Smooth muscle cell (in vitro differentiated cells): ENCODE results near the gene EIPR1. TPM values are rescaled to one million over a fixed set of nuclear protein-coding genes. Genes with fewer than 3 reads are reported as not detected.

Experiments used
- DNase-seq: peaks from one replicate; lab custom pipeline; 2025; ENCODE audit not compliant: unreplicated experiment; lab: John Stamatoyannopoulos, UW
- H2AFZ ChIP-seq: fragments of 200-600 bp; sonication (generic); 2 replicates; pipeline ENCODE4 v1.6.0; 2016; ENCODE audit warnings: antibody characterized with exemption, low read depth, mild to moderate bottlenecking
- H3F3A ChIP-seq: fragments of 200-600 bp; sonication (generic); 2 replicates; pipeline ENCODE4 v1.6.0; 2017; ENCODE audit warnings: antibody characterized with exemption, low read depth
- H3K27ac ChIP-seq: fragments of 200-600 bp; sonication (generic); 2 replicates; pipeline ENCODE4 v1.5.1; 2016; ENCODE audit warnings: low read depth, mild to moderate bottlenecking
- H3K27me3 ChIP-seq: fragments of 200-600 bp; sonication (generic); 2 replicates; pipeline ENCODE4 v1.6.1; 2016; ENCODE audit warnings: low read depth, mild to moderate bottlenecking
- H3K36me3 ChIP-seq: fragments of 200-600 bp; sonication (generic); 2 replicates; pipeline ENCODE4 v1.5.1; 2016; ENCODE audit warnings: low read depth
- H3K4me1 ChIP-seq: fragments of 200-600 bp; sonication (generic); 2 replicates; pipeline ENCODE4 v1.5.1; 2016; ENCODE audit warnings: low read depth
- H3K4me2 ChIP-seq: fragments of 200-600 bp; sonication (generic); 2 replicates; pipeline ENCODE4 v1.6.0; 2016; ENCODE audit warnings: mild to moderate bottlenecking
- H3K4me3 ChIP-seq: fragments of 200-600 bp; sonication (generic); 2 replicates; pipeline ENCODE4 v1.5.1; 2016; ENCODE audit warnings: mild to moderate bottlenecking
- H3K79me2 ChIP-seq: fragments of 200-600 bp; sonication (generic); 2 replicates; pipeline ENCODE4 v1.6.0; 2016; ENCODE audit warnings: low read depth, mild to moderate bottlenecking
- H3K9ac ChIP-seq: fragments of 200-600 bp; sonication (generic); 2 replicates; pipeline ENCODE4 v1.6.0; 2016; ENCODE audit warnings: low read depth
- H3K9me3 ChIP-seq: fragments of 200-600 bp; sonication (generic); replicated peaks from 2 replicates; pipeline ENCODE4 v1.5.1; 2016; ENCODE audit warnings: low read depth
- H4K20me1 ChIP-seq: fragments of 200-600 bp; sonication (generic); 2 replicates; pipeline ENCODE4 v1.6.0; 2016; ENCODE audit warnings: low read depth
- WGBS: methylation state at CpG from one replicate; pipeline ENCODE4 v1.1.7; 2016; ENCODE audit warnings: low lambda C conversion rate; 5-methylcytosine and 5-hydroxymethylcytosine counted together
- polyA plus RNA-seq: library from polyadenylated mRNA; unstranded; fragments of >200 nt; fragmentation: Nextera tagmentation; extraction: Ambion mirVana; gene quantifications from 2 replicates; pipeline ENCODE4 v1.2.1, GENCODE V29; 2016
- total RNA-seq: library from RNA; depleted of rRNA; stranded (reverse); fragments of >200 nt; gene quantifications from 2 replicates; pipeline ENCODE4 v1.2.3, GENCODE V29; 2014
- TF ChIP-seq, protein P1 (sequence below): fragments of 200-600 bp; sonication (generic); IDR thresholded peaks from 2 replicates; pipeline ENCODE4 v1.5.1; 2017; ENCODE audit warnings: borderline replicate concordance, mild to moderate bottlenecking, antibody characterized with exemption; ENCODE audit not compliant: insufficient read depth, poor library complexity, severe bottlenecking

EIPR1 gene
- total and polyA plus RNA-seq, 2 experiments from 2014 or later = 18.5 to 23.1 TPM

DNA sequence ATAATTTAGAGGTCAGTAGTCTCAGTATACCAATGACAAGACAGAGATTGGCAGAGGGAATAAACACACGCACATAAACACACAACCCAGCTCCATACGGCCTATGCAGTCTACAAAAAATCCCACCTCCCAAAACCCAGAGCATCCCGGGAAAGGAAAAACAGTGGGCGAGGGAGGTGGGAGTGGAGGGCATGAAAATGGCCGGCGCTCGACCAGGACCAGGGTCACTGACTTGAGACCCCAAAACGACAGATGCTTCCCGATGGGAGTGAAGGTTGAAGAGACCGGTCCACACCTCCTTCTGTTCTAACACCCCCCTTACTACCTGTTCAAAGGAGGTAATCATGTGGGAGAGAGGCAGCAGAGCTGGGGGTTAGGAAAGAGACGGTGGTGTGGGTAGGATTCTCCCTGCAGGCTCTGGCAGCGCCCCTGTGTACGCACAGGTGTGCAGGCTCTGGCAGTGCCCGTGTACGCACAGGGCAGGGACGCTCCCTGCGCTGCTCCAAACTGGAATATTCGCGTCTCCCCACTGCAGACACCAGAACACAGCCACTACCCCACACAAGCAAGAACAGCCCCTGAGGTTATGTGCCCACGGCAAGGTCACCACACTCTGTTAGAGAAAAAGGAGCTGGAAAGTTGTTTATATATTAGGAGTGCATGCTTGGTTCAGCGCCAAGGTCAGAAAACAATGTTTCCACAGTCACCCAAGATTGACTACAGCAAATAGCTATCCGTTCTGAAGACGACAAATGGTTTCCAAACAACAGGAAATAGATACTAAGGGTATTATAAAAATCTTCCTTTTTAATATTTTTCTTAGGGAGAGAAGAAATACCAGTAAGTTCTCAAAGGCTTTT, 67.9 kb downstream of the EIPR1 start:
- Histone ChIP-seq H3F3A (no peaks in the 10 kb centered on the region), H3K9ac (no peak overlapping the region), H3K36me3 (no peaks in the 10 kb centered on the region), H3K27ac (no peak overlapping the region), H4K20me1 (peaks cover 22% of the 10 kb centered on the region), H2AFZ (no peak overlapping the region), H3K79me2 (no peaks in the 10 kb centered on the region), H3K4me1 (no peaks in the 10 kb centered on the region), H3K9me3 (no peaks in the 10 kb centered on the region), H3K27me3 (no peaks in the 10 kb centered on the region), H3K4me2 (no peak overlapping the region), H3K4me3 (no peak overlapping the region)
- TF ChIP-seq, protein P1, sequence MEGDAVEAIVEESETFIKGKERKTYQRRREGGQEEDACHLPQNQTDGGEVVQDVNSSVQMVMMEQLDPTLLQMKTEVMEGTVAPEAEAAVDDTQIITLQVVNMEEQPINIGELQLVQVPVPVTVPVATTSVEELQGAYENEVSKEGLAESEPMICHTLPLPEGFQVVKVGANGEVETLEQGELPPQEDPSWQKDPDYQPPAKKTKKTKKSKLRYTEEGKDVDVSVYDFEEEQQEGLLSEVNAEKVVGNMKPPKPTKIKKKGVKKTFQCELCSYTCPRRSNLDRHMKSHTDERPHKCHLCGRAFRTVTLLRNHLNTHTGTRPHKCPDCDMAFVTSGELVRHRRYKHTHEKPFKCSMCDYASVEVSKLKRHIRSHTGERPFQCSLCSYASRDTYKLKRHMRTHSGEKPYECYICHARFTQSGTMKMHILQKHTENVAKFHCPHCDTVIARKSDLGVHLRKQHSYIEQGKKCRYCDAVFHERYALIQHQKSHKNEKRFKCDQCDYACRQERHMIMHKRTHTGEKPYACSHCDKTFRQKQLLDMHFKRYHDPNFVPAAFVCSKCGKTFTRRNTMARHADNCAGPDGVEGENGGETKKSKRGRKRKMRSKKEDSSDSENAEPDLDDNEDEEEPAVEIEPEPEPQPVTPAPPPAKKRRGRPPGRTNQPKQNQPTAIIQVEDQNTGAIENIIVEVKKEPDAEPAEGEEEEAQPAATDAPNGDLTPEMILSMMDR = no peak
- no peak for DNase-seq
- WGBS = 97% methylated on average over 23 of the region's 23 CpGs

DNA sequence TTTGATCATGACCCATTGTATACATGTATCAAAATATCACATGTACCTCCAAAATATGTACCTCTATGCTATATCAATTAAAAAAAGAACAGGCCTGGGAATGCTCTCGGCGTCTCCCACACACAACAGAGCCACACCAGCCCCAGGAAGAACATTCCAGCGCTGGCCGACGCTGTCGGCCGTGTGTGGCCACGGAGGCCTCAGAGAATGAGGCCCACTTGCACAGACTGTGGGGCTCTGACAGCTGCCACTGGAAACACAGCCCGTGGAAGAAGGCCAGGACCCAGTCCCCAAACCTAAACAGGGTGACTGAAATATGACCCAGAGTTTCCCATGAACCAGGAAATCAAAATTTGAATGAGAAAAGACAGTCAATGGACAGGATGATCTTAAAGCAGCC, 69.7 kb downstream of the EIPR1 start:
- H3K4me2 ChIP-seq = no peak overlapping the region
- no peak overlapping the region for H3K27ac ChIP-seq
- no peaks in the 10 kb centered on the region for H3K79me2 ChIP-seq
- H3K27me3 ChIP-seq = no peaks in the 10 kb centered on the region
- H3K4me3 ChIP-seq = no peak overlapping the region
- H3F3A ChIP-seq = no peaks in the 10 kb centered on the region
- H3K9ac ChIP-seq = no peak overlapping the region
- H3K36me3 ChIP-seq = no peaks in the 10 kb centered on the region
- H2AFZ ChIP-seq = no peak overlapping the region
- no peaks in the 10 kb centered on the region for H3K9me3 ChIP-seq
- TF ChIP-seq, protein P1 = no peak
- WGBS = 92% methylated on average over 9 of the region's 9 CpGs
- H3K4me1 ChIP-seq = peaks cover 6% of the 10 kb centered on the region
- H4K20me1 ChIP-seq = peaks cover 21% of the 10 kb centered on the region
- DNase-seq = no peak

DNA sequence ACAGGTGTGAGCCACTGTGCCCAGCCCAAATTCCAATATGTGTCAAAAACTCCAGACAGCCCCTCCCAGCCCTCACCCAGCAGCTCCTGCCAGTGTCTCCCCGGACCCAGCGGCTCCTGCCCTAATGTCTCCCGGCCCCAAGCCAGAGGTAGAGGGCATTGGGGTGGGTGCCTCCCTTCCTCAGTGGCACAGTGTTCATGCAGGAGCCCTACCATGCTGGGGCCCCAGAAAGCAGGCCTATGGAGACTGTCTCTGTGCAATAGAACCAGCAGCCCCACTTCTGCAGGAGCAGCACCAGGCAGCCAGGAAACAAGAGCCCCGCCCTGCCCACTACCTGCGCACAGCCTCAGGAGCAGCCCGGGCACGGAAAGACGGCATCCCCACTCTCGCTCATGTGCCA, 70.4 kb downstream of the EIPR1 start:
- no peaks in the 10 kb centered on the region for H3K36me3 ChIP-seq
- no peak overlapping the region for H2AFZ ChIP-seq
- no peak overlapping the region for H3K4me3 ChIP-seq
- H3K4me1 ChIP-seq = peaks cover 7% of the 10 kb centered on the region
- no peaks in the 10 kb centered on the region for H3F3A ChIP-seq
- H3K27me3 ChIP-seq = no peaks in the 10 kb centered on the region
- TF ChIP-seq, protein P1 = no peak
- no peak for DNase-seq
- H3K79me2 ChIP-seq = no peaks in the 10 kb centered on the region
- no peaks in the 10 kb centered on the region for H3K9me3 ChIP-seq
- H3K4me2 ChIP-seq = no peak overlapping the region
- H3K9ac ChIP-seq = no peak overlapping the region
- 96% methylated on average over 9 of the region's 9 CpGs for WGBS
- H3K27ac ChIP-seq = no peak overlapping the region
- peaks cover 14% of the 10 kb centered on the region for H4K20me1 ChIP-seq

DNA sequence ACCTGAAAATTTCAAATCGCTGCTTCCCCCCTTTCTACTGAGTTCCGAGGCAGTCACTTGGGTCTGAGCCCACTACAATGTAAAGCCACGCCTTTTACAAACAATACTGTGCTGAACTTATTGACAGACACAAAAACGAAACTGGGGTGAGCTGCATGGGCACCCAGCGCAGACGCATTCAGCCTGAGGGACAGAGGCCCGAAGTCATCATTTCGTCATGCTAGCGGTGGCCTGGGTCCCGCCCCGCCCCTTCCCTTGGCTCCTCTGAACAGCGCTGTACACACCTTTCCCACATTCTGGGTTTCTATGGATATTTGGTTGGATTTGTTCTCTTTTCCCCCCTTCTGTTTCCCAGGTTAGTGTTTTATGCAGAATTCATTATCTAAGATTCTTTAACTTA, 71.7 kb downstream of the EIPR1 start:
- H3K4me2 ChIP-seq = no peak overlapping the region
- H3K27me3 ChIP-seq = no peaks in the 10 kb centered on the region
- no peak for DNase-seq

More for the DNA sequence above, 71.7 kb downstream of the EIPR1 start:
- Histone ChIP-seq H3K36me3 (no peaks in the 10 kb centered on the region), H3K9me3 (no peaks in the 10 kb centered on the region), H4K20me1 (peaks cover 8% of the 10 kb centered on the region), H3K4me1 (peaks cover 7% of the 10 kb centered on the region), H3K9ac (no peak overlapping the region), H3K27ac (no peak overlapping the region), H3K79me2 (no peaks in the 10 kb centered on the region), H3K4me3 (no peak overlapping the region), H2AFZ (no peak overlapping the region), H3F3A (no peaks in the 10 kb centered on the region)
- TF ChIP-seq, protein P1 = no peak
- 94% methylated on average over 12 of the region's 12 CpGs for whole genome bisulfite sequencing
